DOHH2 (cell line): ENCODE results near the gene SCNN1B.

Experiments
- CTCF ChIP-seq: fragments of 200-600 bp; sonication (generic); IDR thresholded peaks from one replicate; pipeline ENCODE4 v1.5.1; 2014; ENCODE audit warnings: antibody characterized with exemption, mild to moderate bottlenecking, low read depth, low read length; ENCODE audit not compliant: poor library complexity, severe bottlenecking
- EZH2phosphoT487 ChIP-seq: fragments of 200-600 bp; sonication (generic); IDR thresholded peaks from 2 replicates; pipeline ENCODE4 v1.6.1; 2017; ENCODE audit warnings: borderline replicate concordance, mild to moderate bottlenecking, antibody characterized with exemption, low read length, moderate library complexity, mixed read lengths

GRCh38 chr16:23420011-23420410 is 117.9 kb downstream of the SCNN1B start:
- TF ChIP-seq CTCF = no peak
- no peak for TF ChIP-seq EZH2phosphoT487
